Measurements from ENCODE around the gene CAMK1.

The CAMK1 gene

GRCh38 chr3:9785602-9786001 is 15.9 kb upstream of the CAMK1 start:
- DNase-seq (ENCODE audit: low read depth) = peak; percentile 36
- H3K4me3 ChIP-seq (ENCODE audit: low read depth, low read length) = no peak overlapping the region
- TF ChIP-seq MAX (IDR thresholded peaks at IDR 0.05; ENCODE audit: low read depth, low read length) (no peak), CTCF (IDR thresholded peaks at IDR 0.05; ENCODE audit: low read depth, low read length) (no peak), MYC (IDR thresholded peaks at IDR 0.05; ENCODE audit: low read depth, low read length) (no peak), POLR2A (IDR thresholded peaks at IDR 0.05; ENCODE audit: extremely low read depth, insufficient read length) (no peak)

GRCh38 chr3:9784965-9785364 is 15.2 kb upstream of the CAMK1 start:
- no peak for DNase-seq (ENCODE audit: low read depth)
- H3K4me3 ChIP-seq (ENCODE audit: low read depth, low read length) = no peak overlapping the region
- TF ChIP-seq CTCF (IDR thresholded peaks at IDR 0.05; ENCODE audit: low read depth, low read length) (no peak), MYC (IDR thresholded peaks at IDR 0.05; ENCODE audit: low read depth, low read length) (no peak), POLR2A (IDR thresholded peaks at IDR 0.05; ENCODE audit: extremely low read depth, insufficient read length) (no peak)

GRCh38 chr3:9783954-9784353 is 14.2 kb upstream of the CAMK1 start:
- TF ChIP-seq MYC (IDR thresholded peaks at IDR 0.05; ENCODE audit: low read depth, low read length) (no peak), POLR2A (IDR thresholded peaks at IDR 0.05; ENCODE audit: extremely low read depth, insufficient read length) (no peak), CTCF (IDR thresholded peaks at IDR 0.05; ENCODE audit: low read depth, low read length) (no peak), MAX (IDR thresholded peaks at IDR 0.05; ENCODE audit: low read depth, low read length) (no peak)
- DNase-seq (ENCODE audit: low read depth) = no peak
- H3K4me3 ChIP-seq (ENCODE audit: low read depth, low read length) = no peak overlapping the region

- H3K4me3 ChIP-seq (ENCODE audit: low read depth, low read length) = no peak overlapping the region
- TF ChIP-seq CTCF (IDR thresholded peaks at IDR 0.05; ENCODE audit: low read depth, low read length) (peak; percentile 38), POLR2A (IDR thresholded peaks at IDR 0.05; ENCODE audit: extremely low read depth, insufficient read length) (no peak)
- DNase-seq (ENCODE audit: low read depth) = peak; percentile 72
Observed at GRCh38 chr3:9782770-9783169, 13.0 kb upstream of the CAMK1 start.

- no peak for TF ChIP-seq POLR2A (IDR thresholded peaks at IDR 0.05; ENCODE audit: extremely low read depth, insufficient read length)
- TF ChIP-seq MAX (IDR thresholded peaks at IDR 0.05; ENCODE audit: low read depth, low read length) = no peak
- TF ChIP-seq CTCF (IDR thresholded peaks at IDR 0.05; ENCODE audit: low read depth, low read length) = no peak
- TF ChIP-seq MYC (IDR thresholded peaks at IDR 0.05; ENCODE audit: low read depth, low read length) = no peak
- peak; percentile 36 for DNase-seq (ENCODE audit: low read depth)
- no peak overlapping the region for H3K4me3 ChIP-seq (ENCODE audit: low read depth, low read length)
Observed at GRCh38 chr3:9781978-9782603, 12.3 kb upstream of the CAMK1 start.

- no peak for TF ChIP-seq CTCF (IDR thresholded peaks at IDR 0.05; ENCODE audit: low read depth, low read length)
- no peak for TF ChIP-seq MAX (IDR thresholded peaks at IDR 0.05; ENCODE audit: low read depth, low read length)
- no peak for TF ChIP-seq POLR2A (IDR thresholded peaks at IDR 0.05; ENCODE audit: extremely low read depth, insufficient read length)
- TF ChIP-seq MYC (IDR thresholded peaks at IDR 0.05; ENCODE audit: low read depth, low read length) = no peak
- no peak overlapping the region for H3K4me3 ChIP-seq (ENCODE audit: low read depth, low read length)
- peak; percentile 44 for DNase-seq (ENCODE audit: low read depth)
Observed at GRCh38 chr3:9781551-9781950, 11.8 kb upstream of the CAMK1 start.
